Stimulated activated CD4-positive, alpha-beta T cell treated with anti-CD3 and anti-CD28 coated beads, Interleukin-1b, Interleukin-23, amount 100 ng/mL, for 1 hour (primary cell): ENCODE measurements around the gene RPAP3.

Experiments used
- DNase-seq, 2 donors: peaks; one replicate each; pipeline ENCODE4 v3.0.0-alpha.2; 2020; ENCODE audit warnings: low read depth in 2 of 2

The RPAP3 gene

DNA sequence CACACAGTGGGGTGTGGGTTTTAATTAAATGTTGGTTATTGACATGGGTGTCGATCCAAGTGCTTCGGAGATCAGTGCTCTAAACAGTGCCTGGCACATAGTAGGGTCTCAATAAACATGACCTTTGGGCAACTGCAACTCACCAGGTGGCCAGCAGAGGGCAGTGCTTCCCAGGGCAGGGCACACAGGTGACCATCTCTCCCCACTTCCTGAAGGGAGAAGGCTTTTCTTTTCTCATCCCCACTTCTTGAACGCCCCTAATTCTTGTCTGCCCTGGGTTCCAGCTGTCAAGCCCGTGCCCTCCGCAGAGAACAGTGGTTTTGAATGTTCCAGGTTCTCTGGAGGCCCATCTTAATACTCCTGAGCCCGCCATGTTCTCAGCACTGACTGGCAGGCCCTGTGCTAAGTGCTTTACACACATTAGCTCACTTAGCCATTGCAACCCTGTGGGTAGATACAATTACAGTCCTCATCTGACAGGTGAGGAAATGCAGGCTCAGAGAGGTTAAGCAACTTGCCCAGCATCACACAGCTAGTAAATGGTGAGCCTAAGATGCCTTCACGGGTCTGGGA lies 36.5 kb upstream of the RPAP3 start:
- DNase-seq: peak; percentile 41 to 63

DNA sequence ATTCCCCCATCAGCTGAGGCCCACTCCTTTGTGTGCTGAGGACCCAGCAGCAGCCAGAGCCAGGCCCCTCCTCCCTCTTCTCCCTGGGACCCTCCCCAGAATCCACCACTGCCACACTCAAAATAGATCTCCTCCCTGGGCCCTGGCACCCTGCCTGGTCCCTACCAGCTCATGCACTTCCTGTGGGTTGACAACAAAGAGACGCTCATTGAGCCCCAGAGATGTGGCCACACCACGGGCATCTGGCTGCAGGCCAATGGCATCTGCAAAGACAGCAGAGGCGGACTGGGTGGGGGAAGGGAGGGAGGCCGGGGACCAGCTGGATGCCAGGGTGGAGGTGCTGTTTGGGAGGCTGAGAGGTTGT lies 35.5 kb upstream of the RPAP3 start:
- peak in 1 of 2 donors; percentile 31 for DNase-seq

GRCh38 chr12:47740606-47741339 lies 34.9 kb upstream of the RPAP3 start:
- DNase-seq: no peak

- no peak for DNase-seq
Measured at GRCh38 chr12:47739979-47740378, 34.1 kb upstream of the RPAP3 start.

DNA sequence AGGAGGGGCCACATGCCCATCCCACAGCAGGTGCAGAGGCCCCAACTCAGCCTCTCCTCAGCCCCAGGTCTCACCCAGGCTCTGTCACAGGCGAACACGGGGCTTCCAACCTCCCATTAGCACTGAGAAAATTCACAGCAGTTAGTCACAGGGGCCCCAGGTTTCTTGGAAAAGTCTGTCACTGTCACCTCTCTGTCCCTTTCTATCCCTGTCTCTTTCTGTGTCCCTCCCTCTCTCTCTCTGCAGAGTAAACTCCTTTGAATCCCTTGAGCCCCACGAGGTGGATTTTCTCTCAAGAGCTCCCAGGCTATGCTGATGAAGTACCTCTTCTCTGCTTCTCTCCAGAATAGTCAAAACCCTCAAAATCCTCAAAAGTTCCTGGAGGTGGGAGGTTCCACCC lies 33.5 kb upstream of the RPAP3 start:
- DNase-seq: no peak

- no peak for DNase-seq
Measured at GRCh38 chr12:47737936-47738594, 32.2 kb upstream of the RPAP3 start.

DNA sequence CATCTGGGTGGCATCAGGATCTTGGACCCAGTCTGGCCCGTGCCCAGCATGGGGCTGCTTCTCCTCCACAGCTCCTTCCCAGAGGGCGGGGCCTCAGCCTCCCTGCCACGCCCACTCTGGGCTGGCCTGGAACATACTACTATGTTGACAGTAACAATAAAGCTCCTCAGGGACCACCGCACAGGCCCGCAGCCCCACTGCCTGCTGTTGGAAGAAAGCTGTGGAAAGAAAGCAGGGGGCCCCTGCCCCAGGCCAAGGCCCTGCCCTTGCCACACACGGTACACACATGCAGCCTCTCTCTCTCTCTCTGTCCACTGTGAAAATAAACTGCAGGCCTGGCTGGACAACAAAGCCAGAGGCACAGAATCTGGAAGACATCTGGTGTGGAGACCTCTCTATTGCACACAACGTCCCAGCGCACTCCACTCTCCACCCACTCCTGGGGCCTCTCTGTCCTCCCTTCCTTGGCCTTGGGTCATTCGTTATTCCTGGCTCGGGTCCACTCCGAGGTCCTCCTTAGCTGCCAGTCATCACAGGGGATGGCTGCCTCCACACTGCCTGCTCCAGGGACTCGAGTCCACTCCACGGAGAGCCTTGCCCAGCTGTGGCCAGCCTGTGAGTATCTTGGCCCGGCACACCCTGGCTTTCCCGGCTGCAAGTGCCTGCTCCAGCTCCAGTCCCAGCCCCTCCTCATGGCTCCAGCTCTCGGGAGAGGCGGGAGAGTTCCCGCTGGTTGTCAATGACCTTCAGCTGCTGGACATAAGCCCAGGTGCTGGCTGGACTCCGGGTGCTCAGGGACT lies 31.2 kb upstream of the RPAP3 start:
- no peak for DNase-seq

- no peak for DNase-seq
Measured at GRCh38 chr12:47736216-47736615, 30.4 kb upstream of the RPAP3 start.

GRCh38 chr12:47735649-47736048 lies 29.8 kb upstream of the RPAP3 start:
- DNase-seq: no peak

GRCh38 chr12:47734725-47735480 lies 29.1 kb upstream of the RPAP3 start:
- DNase-seq: no peak

DNA sequence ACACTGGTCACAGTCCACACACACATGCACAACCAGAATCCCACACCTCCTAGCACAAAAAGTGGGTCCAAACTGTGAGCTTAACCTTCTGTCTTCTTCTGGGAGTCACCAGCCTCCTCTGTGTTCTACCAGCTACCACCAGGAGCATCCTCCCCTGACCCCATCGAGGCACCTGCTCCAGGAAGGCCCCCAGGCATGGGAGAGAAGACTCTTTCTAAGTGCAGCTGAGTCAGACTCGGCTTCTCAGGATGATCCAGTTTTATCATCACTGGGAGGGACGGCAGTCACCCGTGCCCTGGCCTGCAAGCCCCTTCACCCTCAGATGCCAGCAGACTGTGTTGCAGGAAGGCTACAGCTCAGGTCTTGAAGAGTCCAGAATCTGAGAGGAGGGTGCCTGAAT lies 27.3 kb upstream of the RPAP3 start:
- DNase-seq: no peak

GRCh38 chr12:47732504-47732903 lies 26.7 kb upstream of the RPAP3 start:
- no peak for DNase-seq

DNA sequence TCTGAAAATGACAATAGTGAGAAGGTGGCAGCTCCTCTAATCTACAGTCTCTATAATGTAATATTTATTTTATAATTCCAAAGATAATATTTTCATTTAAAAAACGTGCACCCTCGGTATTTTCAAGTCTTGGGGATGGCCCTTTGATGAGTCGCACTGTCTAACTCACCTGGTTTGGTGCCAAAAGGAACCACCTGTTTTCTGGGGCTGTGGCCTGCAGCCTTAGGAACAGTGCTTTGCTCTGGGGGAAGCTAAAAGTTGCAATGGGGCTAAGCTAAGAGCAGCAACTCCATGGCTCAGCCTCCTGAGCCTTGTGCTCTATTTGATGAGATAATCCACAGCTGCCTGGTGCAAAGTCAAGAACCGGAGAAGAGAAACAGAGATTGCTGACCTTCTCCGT lies 25.9 kb upstream of the RPAP3 start:
- no peak for DNase-seq

GRCh38 chr12:47730341-47730744 lies 24.5 kb upstream of the RPAP3 start:
- DNase-seq: no peak

GRCh38 chr12:47729233-47729632 lies 23.4 kb upstream of the RPAP3 start:
- DNase-seq: no peak

DNA sequence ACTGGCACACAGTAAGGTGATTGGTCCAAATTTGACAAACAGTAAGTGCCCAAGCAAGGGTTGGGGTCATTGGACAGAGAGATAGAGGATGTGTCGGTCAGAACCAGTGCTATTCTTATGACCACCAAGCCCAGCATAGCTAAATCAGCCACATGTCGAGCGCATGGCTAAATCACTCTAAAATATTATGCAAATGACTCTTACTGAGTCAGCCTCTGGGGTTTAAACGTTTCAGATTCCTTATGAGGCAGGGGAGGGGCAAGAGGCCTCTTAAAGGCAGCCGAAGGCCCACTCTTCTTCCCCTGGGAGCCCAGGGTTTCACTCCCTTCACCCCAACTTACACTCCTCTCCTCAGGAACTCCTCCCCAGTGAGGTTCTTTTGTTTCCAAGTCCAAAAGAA lies 20.1 kb upstream of the RPAP3 start:
- DNase-seq: no peak

- DNase-seq: no peak
Measured at GRCh38 chr12:47725091-47725772, 19.4 kb upstream of the RPAP3 start, which contains the start of gene ENDOU. TSS of gene ENDOU (minus strand) at chr12:47725490. CDS start at chr12:47725413, 77 bp downstream.

GRCh38 chr12:47722941-47723631 lies 17.3 kb upstream of the RPAP3 start:
- no peak for DNase-seq

DNA sequence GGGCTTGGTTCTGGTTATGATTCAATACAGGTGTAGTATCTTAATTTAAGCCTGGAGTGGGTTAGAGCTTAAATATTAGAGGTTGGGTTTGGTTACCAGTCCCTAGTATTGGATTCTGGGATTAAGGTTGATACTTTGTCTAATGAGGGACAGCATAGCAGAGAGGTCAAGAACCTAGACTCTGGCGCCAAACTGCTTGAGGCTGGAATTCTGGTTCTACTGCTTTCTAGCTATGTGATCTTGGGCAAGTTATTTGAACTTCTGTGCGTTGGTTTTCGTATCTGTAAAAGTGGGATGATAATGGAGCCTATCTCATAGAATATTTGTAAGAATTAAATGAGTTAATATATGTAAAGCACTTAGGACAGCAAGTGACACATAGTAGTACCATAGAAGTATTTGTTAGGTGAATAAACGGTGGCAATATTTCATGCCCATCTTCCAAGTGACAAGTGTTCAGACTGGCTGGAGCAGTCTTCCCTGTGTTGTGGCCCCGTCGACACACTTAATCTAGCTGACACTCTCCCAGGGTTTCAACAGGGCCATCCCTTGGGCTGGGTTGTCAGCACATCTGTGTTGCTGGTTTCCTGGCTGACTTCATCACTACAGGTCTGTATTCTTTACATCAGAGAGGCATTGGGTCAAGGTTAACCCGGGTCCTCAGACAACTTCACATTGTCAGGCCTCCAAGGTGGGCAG lies 16.5 kb upstream of the RPAP3 start:
- DNase-seq: no peak
